Measurements from ENCODE around the gene GPC6.

The GPC6 gene

GRCh38 chr13:93377196-93377595 lies 150.6 kb downstream of the GPC6 start:
- DNase-seq (ENCODE audit: low spot score): no peak

- no peak for DNase-seq (ENCODE audit: low spot score)
Observed at GRCh38 chr13:93378184-93378583, 151.6 kb downstream of the GPC6 start.

- DNase-seq (ENCODE audit: low spot score): no peak
Observed at GRCh38 chr13:93386116-93386515, 159.5 kb downstream of the GPC6 start.

- DNase-seq (ENCODE audit: low spot score): no peak
Observed at GRCh38 chr13:93388701-93389100, 162.1 kb downstream of the GPC6 start.

GRCh38 chr13:93397619-93398018 lies 171.0 kb downstream of the GPC6 start:
- DNase-seq (ENCODE audit: low spot score): no peak

GRCh38 chr13:93398167-93399035 lies 171.8 kb downstream of the GPC6 start:
- no peak for DNase-seq (ENCODE audit: low spot score)

- DNase-seq (ENCODE audit: low spot score): no peak
Observed at GRCh38 chr13:93399212-93399611, 172.6 kb downstream of the GPC6 start.

GRCh38 chr13:93406136-93406535 lies 179.5 kb downstream of the GPC6 start:
- no peak for DNase-seq (ENCODE audit: low spot score)

- no peak for DNase-seq (ENCODE audit: low spot score)
Observed at GRCh38 chr13:93407551-93407950, 180.9 kb downstream of the GPC6 start.

- no peak for DNase-seq (ENCODE audit: low spot score)
Observed at GRCh38 chr13:93409001-93409400, 182.4 kb downstream of the GPC6 start.

- DNase-seq (ENCODE audit: low spot score): no peak
Observed at GRCh38 chr13:93409816-93410215, 183.2 kb downstream of the GPC6 start.

GRCh38 chr13:93411186-93411680 lies 184.6 kb downstream of the GPC6 start:
- DNase-seq (ENCODE audit: low spot score): no peak

- DNase-seq (ENCODE audit: low spot score): no peak
Observed at GRCh38 chr13:93412676-93413075, 186.1 kb downstream of the GPC6 start.

- DNase-seq (ENCODE audit: low spot score): no peak
Observed at GRCh38 chr13:93413972-93414717, 187.5 kb downstream of the GPC6 start.

GRCh38 chr13:93416736-93417355 lies 190.2 kb downstream of the GPC6 start:
- no peak for DNase-seq (ENCODE audit: low spot score)

GRCh38 chr13:93418398-93418797 lies 191.8 kb downstream of the GPC6 start:
- DNase-seq (ENCODE audit: low spot score): no peak

GRCh38 chr13:93420206-93420605 lies 193.6 kb downstream of the GPC6 start:
- DNase-seq (ENCODE audit: low spot score): no peak

- no peak for DNase-seq (ENCODE audit: low spot score)
Observed at GRCh38 chr13:93420887-93421286, 194.3 kb downstream of the GPC6 start.

- no peak for DNase-seq (ENCODE audit: low spot score)
Observed at GRCh38 chr13:93422980-93423543, 196.5 kb downstream of the GPC6 start.

GRCh38 chr13:93425411-93425810 lies 198.8 kb downstream of the GPC6 start:
- DNase-seq (ENCODE audit: low spot score): no peak

GRCh38 chr13:93430381-93430780 lies 203.8 kb downstream of the GPC6 start:
- DNase-seq (ENCODE audit: low spot score): no peak

GRCh38 chr13:93435651-93436050 lies 209.0 kb downstream of the GPC6 start:
- DNase-seq (ENCODE audit: low spot score): no peak
